GM12865 (cell line): Measurements from ENCODE around the gene MRPL57.
A peak's percentile ranks its signal among the peaks of the same experiment; 100 is the strongest.
"Not testable (repeated sequence)": the region's sequence is repeated elsewhere in the genome, so short reads cannot be mapped to it uniquely, and the experiment has no call there.

Experiments used
- DNase-seq: peaks from one replicate; pipeline ENCODE4 v3.0.0; 2010; ENCODE audit warnings: low read depth
- H3K4me3 ChIP-seq: 2 replicates; pipeline ENCODE4 v1.5.1; 2011; ENCODE audit warnings: mild to moderate bottlenecking, low read depth, low read length, control low read depth
- TF ChIP-seq, protein P1 (sequence below): IDR thresholded peaks from 2 replicates; pipeline ENCODE4 v1.5.1; 2011; ENCODE audit warnings: low read length, control low read depth, low read depth, inconsistent platforms; ENCODE audit not compliant: insufficient read depth; ENCODE audit errors: missing control alignments

Gene MRPL57

DNA sequence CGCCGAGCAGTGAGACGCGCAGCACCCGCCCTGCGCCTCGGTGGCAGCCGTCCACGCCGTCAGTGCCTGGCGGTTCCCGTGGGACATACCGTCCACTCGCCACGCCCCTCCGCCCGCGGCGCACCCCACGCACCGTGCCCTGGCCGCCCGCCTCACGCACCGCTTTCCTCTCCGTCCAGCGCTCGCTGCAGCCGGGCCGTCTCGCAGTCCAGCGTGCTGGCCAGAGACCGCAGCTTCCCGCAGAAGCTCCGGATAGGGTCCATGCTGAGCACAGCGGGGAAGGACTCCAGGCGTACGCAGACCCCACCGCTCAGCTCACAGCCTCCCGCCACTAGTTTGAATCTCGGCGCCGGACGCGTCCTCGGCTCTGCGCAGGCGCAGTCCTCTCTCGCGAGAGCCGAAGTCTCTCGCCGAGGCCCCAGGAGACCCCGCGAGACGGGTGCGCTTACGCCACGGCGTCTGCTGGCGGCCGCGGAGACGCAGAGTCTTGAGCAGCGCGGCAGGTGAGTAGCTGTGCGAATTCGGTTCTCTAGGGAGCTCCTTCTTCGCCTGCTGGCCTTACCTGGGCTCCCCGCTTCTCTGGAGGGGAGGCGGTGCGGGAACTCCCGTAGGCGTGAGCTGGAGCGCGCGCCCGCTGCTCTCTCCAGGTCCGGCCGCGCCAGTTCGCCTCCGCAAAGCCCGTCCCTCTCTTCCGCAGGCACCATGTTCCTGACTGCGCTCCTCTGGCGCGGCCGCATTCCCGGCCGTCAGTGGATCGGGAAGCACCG lies at the start of gene MRPL57, which contains the start of gene SKA3:
Gene MRPL57, plus strand, starts transcription at position 444 of the 767 bp plus-strand sequence. Its CDS starts 259 bp downstream, at position 703.
Gene SKA3, minus strand, starts transcription at position 338 of the 767 bp plus-strand sequence. Its CDS starts 75 bp downstream, at position 263.
- H3K4me3 ChIP-seq = peak within 1 kb of the TSS; percentile 82
- TF ChIP-seq, protein P1, sequence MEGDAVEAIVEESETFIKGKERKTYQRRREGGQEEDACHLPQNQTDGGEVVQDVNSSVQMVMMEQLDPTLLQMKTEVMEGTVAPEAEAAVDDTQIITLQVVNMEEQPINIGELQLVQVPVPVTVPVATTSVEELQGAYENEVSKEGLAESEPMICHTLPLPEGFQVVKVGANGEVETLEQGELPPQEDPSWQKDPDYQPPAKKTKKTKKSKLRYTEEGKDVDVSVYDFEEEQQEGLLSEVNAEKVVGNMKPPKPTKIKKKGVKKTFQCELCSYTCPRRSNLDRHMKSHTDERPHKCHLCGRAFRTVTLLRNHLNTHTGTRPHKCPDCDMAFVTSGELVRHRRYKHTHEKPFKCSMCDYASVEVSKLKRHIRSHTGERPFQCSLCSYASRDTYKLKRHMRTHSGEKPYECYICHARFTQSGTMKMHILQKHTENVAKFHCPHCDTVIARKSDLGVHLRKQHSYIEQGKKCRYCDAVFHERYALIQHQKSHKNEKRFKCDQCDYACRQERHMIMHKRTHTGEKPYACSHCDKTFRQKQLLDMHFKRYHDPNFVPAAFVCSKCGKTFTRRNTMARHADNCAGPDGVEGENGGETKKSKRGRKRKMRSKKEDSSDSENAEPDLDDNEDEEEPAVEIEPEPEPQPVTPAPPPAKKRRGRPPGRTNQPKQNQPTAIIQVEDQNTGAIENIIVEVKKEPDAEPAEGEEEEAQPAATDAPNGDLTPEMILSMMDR = no peak
- DNase-seq = peak; percentile 97

DNA sequence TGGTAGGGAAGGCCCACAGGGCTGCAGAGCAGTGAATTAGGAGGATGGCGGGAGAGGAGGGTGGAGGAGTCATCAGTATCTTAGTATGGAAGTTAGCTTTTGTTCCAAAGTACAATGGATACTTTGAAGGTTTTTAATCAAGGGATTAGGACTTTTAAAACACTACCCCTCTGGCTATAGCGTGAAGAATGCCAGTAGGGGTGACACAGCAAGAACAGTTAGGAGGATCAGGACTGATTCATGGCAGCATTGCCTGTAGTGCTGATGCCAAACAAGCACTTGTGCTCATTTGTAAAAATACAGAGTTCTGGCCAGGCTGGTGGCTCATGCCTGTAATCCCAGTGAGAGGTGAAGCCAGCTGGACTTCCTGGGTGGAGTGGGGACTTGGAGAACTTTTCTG lies 46.3 kb upstream of the MRPL57 start:
- DNase-seq = no peak
- no peak overlapping the region for H3K4me3 ChIP-seq
- TF ChIP-seq, protein P1 = no peak

DNA sequence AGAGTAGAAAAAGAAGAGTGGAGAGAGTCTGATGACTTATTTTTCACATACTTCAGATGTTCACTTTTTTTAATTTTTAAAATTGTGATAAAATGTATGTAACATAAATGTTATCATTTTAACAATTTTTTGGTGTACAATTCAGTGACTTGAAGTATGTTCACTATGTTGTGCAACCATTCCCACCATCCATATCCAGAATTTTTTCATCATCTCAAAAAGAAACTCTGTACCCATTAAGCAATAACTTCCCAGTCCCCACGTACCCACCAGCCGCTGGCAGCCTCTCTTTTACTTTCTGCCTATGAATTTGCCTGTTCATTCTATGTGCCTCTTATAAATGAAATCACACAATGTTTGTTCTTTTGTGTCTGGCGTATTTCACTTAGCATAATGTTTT lies 43.4 kb upstream of the MRPL57 start:
- no peak for DNase-seq
- H3K4me3 ChIP-seq = no peak overlapping the region
- TF ChIP-seq, protein P1 = no peak

DNA sequence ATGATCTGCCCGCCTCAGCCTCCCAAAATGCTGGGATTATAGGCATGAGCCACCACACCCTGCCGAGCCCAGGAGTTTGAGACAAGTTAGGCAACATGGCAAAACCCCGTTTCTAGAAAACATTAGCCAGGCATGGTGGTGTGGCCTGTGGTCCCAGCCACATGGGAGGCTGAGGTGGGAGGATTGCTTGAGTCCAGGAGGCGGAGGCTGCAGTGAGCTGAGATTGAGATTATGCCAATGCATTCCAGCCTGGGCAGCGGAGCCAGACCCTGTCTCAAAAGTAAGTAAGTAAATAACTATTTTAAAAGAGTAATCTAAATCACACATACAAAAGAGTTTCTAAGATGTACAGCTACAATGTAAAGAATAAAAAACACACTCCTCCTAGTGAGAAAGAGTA lies 42.0 kb upstream of the MRPL57 start:
- H3K4me3 ChIP-seq = no peak overlapping the region
- TF ChIP-seq, protein P1 = no peak
- no peak for DNase-seq

DNA sequence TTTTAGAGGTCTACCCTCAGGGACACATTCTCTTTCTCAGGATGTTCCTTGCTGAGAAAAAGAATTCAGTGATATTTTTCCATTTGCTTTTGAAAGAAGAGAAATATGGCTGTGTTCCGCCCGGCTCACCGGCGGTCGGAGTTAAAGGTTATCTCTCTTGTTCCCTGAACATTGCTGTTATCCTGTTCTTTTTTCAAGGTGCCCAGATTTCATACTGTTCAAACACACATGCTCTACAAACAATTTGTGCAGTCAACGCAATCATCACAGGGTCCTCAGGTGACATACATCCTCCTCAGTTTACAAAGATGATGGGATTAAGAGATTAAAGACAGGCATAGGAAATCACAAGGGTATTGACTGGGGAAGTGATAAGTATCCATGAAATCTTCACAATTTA lies 40.6 kb upstream of the MRPL57 start:
- H3K4me3 ChIP-seq, DNase-seq: not testable (repeated sequence)

DNA sequence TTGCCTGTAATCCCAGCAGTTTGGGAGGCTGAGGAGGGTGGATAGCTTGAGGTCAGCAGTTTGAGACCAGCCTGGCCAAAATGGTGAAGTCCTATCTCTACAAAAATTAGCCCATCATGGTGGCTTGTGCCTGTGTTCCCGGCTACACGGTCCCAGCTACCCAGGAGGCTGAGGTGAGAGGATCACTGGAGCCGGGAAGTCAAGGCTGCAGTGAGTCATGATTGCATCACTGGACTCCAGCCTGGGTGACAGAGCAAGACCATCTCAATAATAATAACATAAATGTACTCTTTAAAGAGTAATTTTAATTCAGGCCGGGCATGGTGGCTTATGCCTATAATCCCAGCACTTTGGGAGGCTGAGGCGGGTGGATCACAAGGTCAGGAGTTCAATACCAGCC lies 38.8 kb upstream of the MRPL57 start:
- no peak overlapping the region for H3K4me3 ChIP-seq
- no peak for DNase-seq
- TF ChIP-seq, protein P1 = no peak

DNA sequence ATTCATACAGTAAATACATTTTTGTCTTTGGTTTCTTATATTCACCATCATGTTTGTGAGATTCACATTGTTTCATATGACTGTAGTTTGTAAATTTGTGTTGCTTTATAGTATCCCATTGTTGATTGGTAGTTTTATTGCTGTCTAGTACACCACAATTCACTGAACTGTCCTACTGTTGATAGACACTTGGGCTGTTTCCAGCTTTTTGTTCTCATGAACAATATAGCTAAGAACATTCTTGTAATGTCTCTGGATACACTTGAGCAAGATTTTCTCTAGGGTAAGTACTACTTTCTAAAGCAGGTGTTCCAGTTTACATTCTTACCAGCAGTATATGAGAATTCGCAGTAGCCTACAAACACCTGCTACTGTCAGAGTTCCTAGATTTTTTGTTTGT lies 37.9 kb upstream of the MRPL57 start:
- TF ChIP-seq, protein P1 = no peak
- no peak for DNase-seq
- H3K4me3 ChIP-seq = no peak overlapping the region
